GM12872 (cell line): ENCODE data around the gene ERCC6L.

Source experiments
- CTCF ChIP-seq: IDR thresholded peaks from 3 replicates; pipeline ENCODE4 v1.5.1; 2011; ENCODE audit warnings: low read depth, mild to moderate bottlenecking, low read length, moderate library complexity; ENCODE audit not compliant: insufficient read depth

ERCC6L gene

GRCh38 chrX:72260448-72260847, 21.6 kb upstream of the ERCC6L start:
- no peak for TF ChIP-seq CTCF

- TF ChIP-seq CTCF: no peak
Observed at GRCh38 chrX:72258174-72258573, 19.3 kb upstream of the ERCC6L start.

GRCh38 chrX:72255864-72256263, 17.0 kb upstream of the ERCC6L start:
- TF ChIP-seq CTCF: no peak

- TF ChIP-seq CTCF: no peak
Observed at GRCh38 chrX:72255445-72255844, 16.6 kb upstream of the ERCC6L start.

- TF ChIP-seq CTCF: no peak
Observed at GRCh38 chrX:72254816-72255215, 16.0 kb upstream of the ERCC6L start.

- no peak for TF ChIP-seq CTCF
Observed at GRCh38 chrX:72253686-72254085, 14.9 kb upstream of the ERCC6L start.

GRCh38 chrX:72247206-72247942, 8.5 kb upstream of the ERCC6L start:
- no peak for TF ChIP-seq CTCF
